Smooth muscle cell (in vitro differentiated cells): ENCODE data around the gene HHLA2. TPM values are rescaled to one million over a fixed set of nuclear protein-coding genes. Genes with fewer than 3 reads are reported as not detected.

ENCODE experiments used
- DNase-seq: peaks from one replicate; lab custom pipeline; 2025; ENCODE audit not compliant: unreplicated experiment; lab: John Stamatoyannopoulos, UW
- H2AFZ ChIP-seq: fragments of 200-600 bp; sonication (generic); 2 replicates; pipeline ENCODE4 v1.6.0; 2016; ENCODE audit warnings: antibody characterized with exemption, low read depth, mild to moderate bottlenecking
- H3F3A ChIP-seq: fragments of 200-600 bp; sonication (generic); 2 replicates; pipeline ENCODE4 v1.6.0; 2017; ENCODE audit warnings: antibody characterized with exemption, low read depth
- H3K27ac ChIP-seq: fragments of 200-600 bp; sonication (generic); 2 replicates; pipeline ENCODE4 v1.5.1; 2016; ENCODE audit warnings: low read depth, mild to moderate bottlenecking
- H3K27me3 ChIP-seq: fragments of 200-600 bp; sonication (generic); 2 replicates; pipeline ENCODE4 v1.6.1; 2016; ENCODE audit warnings: low read depth, mild to moderate bottlenecking
- H3K36me3 ChIP-seq: fragments of 200-600 bp; sonication (generic); 2 replicates; pipeline ENCODE4 v1.5.1; 2016; ENCODE audit warnings: low read depth
- H3K4me1 ChIP-seq: fragments of 200-600 bp; sonication (generic); 2 replicates; pipeline ENCODE4 v1.5.1; 2016; ENCODE audit warnings: low read depth
- H3K4me2 ChIP-seq: fragments of 200-600 bp; sonication (generic); 2 replicates; pipeline ENCODE4 v1.6.0; 2016; ENCODE audit warnings: mild to moderate bottlenecking
- H3K4me3 ChIP-seq: fragments of 200-600 bp; sonication (generic); 2 replicates; pipeline ENCODE4 v1.5.1; 2016; ENCODE audit warnings: mild to moderate bottlenecking
- H3K79me2 ChIP-seq: fragments of 200-600 bp; sonication (generic); 2 replicates; pipeline ENCODE4 v1.6.0; 2016; ENCODE audit warnings: low read depth, mild to moderate bottlenecking
- H3K9ac ChIP-seq: fragments of 200-600 bp; sonication (generic); 2 replicates; pipeline ENCODE4 v1.6.0; 2016; ENCODE audit warnings: low read depth
- H3K9me3 ChIP-seq: fragments of 200-600 bp; sonication (generic); replicated peaks from 2 replicates; pipeline ENCODE4 v1.5.1; 2016; ENCODE audit warnings: low read depth
- H4K20me1 ChIP-seq: fragments of 200-600 bp; sonication (generic); 2 replicates; pipeline ENCODE4 v1.6.0; 2016; ENCODE audit warnings: low read depth
- WGBS: methylation state at CpG from one replicate; pipeline ENCODE4 v1.1.7; 2016; ENCODE audit warnings: low lambda C conversion rate; 5-methylcytosine and 5-hydroxymethylcytosine counted together
- polyA plus RNA-seq: library from polyadenylated mRNA; unstranded; fragments of >200 nt; fragmentation: Nextera tagmentation; extraction: Ambion mirVana; gene quantifications from 2 replicates; pipeline ENCODE4 v1.2.1, GENCODE V29; 2016
- total RNA-seq: library from RNA; depleted of rRNA; stranded (reverse); fragments of >200 nt; gene quantifications from 2 replicates; pipeline ENCODE4 v1.2.3, GENCODE V29; 2014
- TF ChIP-seq, protein P1 (sequence below): fragments of 200-600 bp; sonication (generic); IDR thresholded peaks from 2 replicates; pipeline ENCODE4 v1.5.1; 2017; ENCODE audit warnings: borderline replicate concordance, mild to moderate bottlenecking, antibody characterized with exemption; ENCODE audit not compliant: insufficient read depth, poor library complexity, severe bottlenecking

HHLA2 gene
- total and polyA plus RNA-seq, 2 experiments from 2014 or later = not detected

- Histone ChIP-seq H3F3A (no peaks in the 10 kb centered on the region), H3K4me3 (no peak overlapping the region), H3K27ac (no peak overlapping the region), H3K4me1 (no peaks in the 10 kb centered on the region), H3K27me3 (no peaks in the 10 kb centered on the region), H3K4me2 (no peak overlapping the region), H2AFZ (no peak overlapping the region), H3K9ac (no peak overlapping the region), H3K36me3 (no peaks in the 10 kb centered on the region), H3K79me2 (no peaks in the 10 kb centered on the region), H3K9me3 (no peaks in the 10 kb centered on the region), H4K20me1 (no peaks in the 10 kb centered on the region)
- WGBS = 82% methylated on average over 6 of the region's 6 CpGs
- DNase-seq = no peak
- TF ChIP-seq, protein P1, sequence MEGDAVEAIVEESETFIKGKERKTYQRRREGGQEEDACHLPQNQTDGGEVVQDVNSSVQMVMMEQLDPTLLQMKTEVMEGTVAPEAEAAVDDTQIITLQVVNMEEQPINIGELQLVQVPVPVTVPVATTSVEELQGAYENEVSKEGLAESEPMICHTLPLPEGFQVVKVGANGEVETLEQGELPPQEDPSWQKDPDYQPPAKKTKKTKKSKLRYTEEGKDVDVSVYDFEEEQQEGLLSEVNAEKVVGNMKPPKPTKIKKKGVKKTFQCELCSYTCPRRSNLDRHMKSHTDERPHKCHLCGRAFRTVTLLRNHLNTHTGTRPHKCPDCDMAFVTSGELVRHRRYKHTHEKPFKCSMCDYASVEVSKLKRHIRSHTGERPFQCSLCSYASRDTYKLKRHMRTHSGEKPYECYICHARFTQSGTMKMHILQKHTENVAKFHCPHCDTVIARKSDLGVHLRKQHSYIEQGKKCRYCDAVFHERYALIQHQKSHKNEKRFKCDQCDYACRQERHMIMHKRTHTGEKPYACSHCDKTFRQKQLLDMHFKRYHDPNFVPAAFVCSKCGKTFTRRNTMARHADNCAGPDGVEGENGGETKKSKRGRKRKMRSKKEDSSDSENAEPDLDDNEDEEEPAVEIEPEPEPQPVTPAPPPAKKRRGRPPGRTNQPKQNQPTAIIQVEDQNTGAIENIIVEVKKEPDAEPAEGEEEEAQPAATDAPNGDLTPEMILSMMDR = no peak
Measured at GRCh38 chr3:108320746-108321350, 24.5 kb downstream of the HHLA2 start.

- Histone ChIP-seq H2AFZ (peak overlapping the region; percentile 9), H3K36me3 (no peaks in the 10 kb centered on the region), H3K27ac (no peak overlapping the region), H4K20me1 (no peaks in the 10 kb centered on the region), H3K9ac (no peak overlapping the region), H3K27me3 (no peaks in the 10 kb centered on the region), H3K9me3 (no peaks in the 10 kb centered on the region), H3K4me1 (no peaks in the 10 kb centered on the region), H3K4me2 (no peak overlapping the region), H3F3A (no peaks in the 10 kb centered on the region), H3K4me3 (no peak overlapping the region), H3K79me2 (no peaks in the 10 kb centered on the region)
- TF ChIP-seq, protein P1 = no peak
- WGBS = 89% methylated on average over 4 of the region's 4 CpGs
- no peak for DNase-seq
Measured at GRCh38 chr3:108322352-108322751, 26.0 kb downstream of the HHLA2 start.

GRCh38 chr3:108324177-108324576 is 27.8 kb downstream of the HHLA2 start:
- Histone ChIP-seq H3K9ac (no peak overlapping the region), H3F3A (no peaks in the 10 kb centered on the region), H3K79me2 (no peaks in the 10 kb centered on the region), H2AFZ (no peak overlapping the region), H3K27ac (no peak overlapping the region), H3K36me3 (no peaks in the 10 kb centered on the region), H3K4me2 (no peak overlapping the region), H3K9me3 (no peaks in the 10 kb centered on the region), H3K4me3 (no peak overlapping the region), H3K4me1 (no peaks in the 10 kb centered on the region), H4K20me1 (no peaks in the 10 kb centered on the region), H3K27me3 (no peaks in the 10 kb centered on the region)
- 65% methylated on average over 1 of the region's 1 CpG for WGBS
- no peak for DNase-seq
- TF ChIP-seq, protein P1 = no peak

DNA sequence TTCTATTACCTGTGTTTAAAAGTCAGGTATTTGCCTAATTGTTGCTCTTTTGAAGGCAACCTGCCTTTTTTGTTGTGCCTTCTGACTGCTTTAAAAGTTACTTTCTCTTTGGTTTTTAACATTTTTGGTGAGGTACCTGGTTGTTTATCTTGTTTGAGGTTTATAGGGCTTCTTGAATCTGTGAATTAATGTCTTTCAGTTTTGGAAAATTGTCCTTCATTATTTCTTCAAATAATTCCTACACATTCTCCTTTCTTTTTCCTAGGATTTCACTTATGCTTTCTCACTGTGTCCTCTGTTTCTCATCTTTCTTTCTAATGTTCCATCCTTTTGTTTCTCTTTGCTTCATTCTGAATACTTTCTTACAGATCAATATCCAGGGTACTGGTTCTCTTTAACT is 30.8 kb downstream of the HHLA2 start:
- TF ChIP-seq, protein P1 = no peak
- Histone ChIP-seq H3K4me1 (no peaks in the 10 kb centered on the region), H3K79me2 (no peaks in the 10 kb centered on the region)

More for the DNA sequence above, 30.8 kb downstream of the HHLA2 start:
- Histone ChIP-seq H3K9me3 (no peaks in the 10 kb centered on the region), H3K27ac (no peak overlapping the region), H3K36me3 (no peaks in the 10 kb centered on the region), H4K20me1 (no peaks in the 10 kb centered on the region), H2AFZ (no peak overlapping the region), H3K9ac (no peak overlapping the region), H3K4me3 (no peak overlapping the region), H3K27me3 (no peaks in the 10 kb centered on the region), H3K4me2 (no peak overlapping the region), H3F3A (no peaks in the 10 kb centered on the region)
- no peak for DNase-seq
